B cell (primary cell): ENCODE results near the gene LAMB1. TPM values are rescaled to one million over a fixed set of nuclear protein-coding genes. Genes with fewer than 3 reads are reported as not detected.

Experiments used
- ATAC-seq: fragments of 200-7000 bp; cut with Tn5 transposase; one replicate; pipeline ENCODE4 v1.10.0; 2021; ENCODE audit warnings: low read depth, mild to moderate bottlenecking, moderate number of reproducible peaks, moderate library complexity
- CTCF ChIA-PET: fragments of 350-600 bp; sonication (Branson Sonifier 250); formaldehyde crosslinking; loops from one replicate; lab custom pipeline; 2021; ENCODE audit warnings: antibody characterized with exemption, inconsistent platforms; lab: Charles Lee
- POLR2A ChIA-PET: fragments of 350-600 bp; sonication (Branson Sonifier 250); formaldehyde crosslinking; loops from one replicate; lab custom pipeline; 2021; ENCODE audit warnings: antibody characterized with exemption; lab: Charles Lee
- DNase-seq: peaks from one replicate; pipeline ENCODE4 v3.0.0; 2013
- H2AFZ ChIP-seq: 2 replicates; pipeline ENCODE4 v1.6.1; 2012; ENCODE audit warnings: mild to moderate bottlenecking, low read depth, low read length; ENCODE audit not compliant: insufficient read depth, poor library complexity, severe bottlenecking
- H3K27ac ChIP-seq, 2 donors: 1 replicate in 1 of 2; 2 replicates in 1 of 2; pipeline ENCODE4 v1.5.1; 2012 to 2013; ENCODE audit warnings: low read length in 2 of 2, mild to moderate bottlenecking in 2 of 2, moderate library complexity in 1 of 2
- H3K27me3 ChIP-seq, 4 experiments: fragments of 200-600 bp in 1 of 4; sonication (generic) in 1 of 4; replicated peaks in 1 of 4; 1 replicate in 2 of 4; 2 replicates in 2 of 4; pipeline versions ENCODE4 v1.6.1 to v1.7.0; 2013 to 2016; ENCODE audit warnings: low read length in 3 of 4, mild to moderate bottlenecking in 2 of 4, mixed read lengths in 1 of 4, moderate library complexity in 1 of 4; ENCODE audit not compliant: insufficient read depth in 4 of 4, control insufficient read depth in 3 of 4; ENCODE audit errors: control extremely low read depth in 1 of 4
- H3K36me3 ChIP-seq, 2 experiments: replicated peaks in 1 of 2; 1 replicate in 1 of 2; 2 replicates in 1 of 2; pipeline versions ENCODE4 v1.6.1 to v1.7.1; 2013; ENCODE audit warnings: low read length in 1 of 2; ENCODE audit not compliant: insufficient read depth in 2 of 2, control insufficient read depth in 1 of 2; ENCODE audit errors: control extremely low read depth in 1 of 2, extremely low read depth in 1 of 2
- H3K4me1 ChIP-seq, 2 donors: fragments of 200-600 bp in 1 of 2; sonication (generic) in 1 of 2; 1 replicate in 1 of 2; 2 replicates in 1 of 2; pipeline versions ENCODE4 v1.5.1 to v1.6.1; 2013 to 2017; ENCODE audit warnings: low read length in 2 of 2; ENCODE audit not compliant: control insufficient read depth in 2 of 2, insufficient read depth in 2 of 2
- H3K4me2 ChIP-seq: replicated peaks from 2 replicates; pipeline ENCODE3; 2012; ENCODE audit warnings: mild to moderate bottlenecking, low read depth, low read length; ENCODE audit not compliant: poor library complexity, severe bottlenecking
- H3K4me3 ChIP-seq, 5 experiments: fragments of 200-600 bp in 1 of 5; sonication (generic) in 1 of 5; 1 replicate in 3 of 5; 2 replicates in 2 of 5; pipeline versions ENCODE4 v1.5.1 to v1.7.0; 2011 to 2016; ENCODE audit warnings: low read length in 4 of 5, mild to moderate bottlenecking in 4 of 5, low read depth in 2 of 5, control low read depth in 1 of 5, moderate library complexity in 1 of 5; ENCODE audit not compliant: insufficient read depth in 1 of 5; ENCODE audit errors: control extremely low read depth in 1 of 5, extremely low read depth in 1 of 5
- H3K79me2 ChIP-seq: fragments of 200-600 bp; sonication (generic); one replicate; pipeline ENCODE4 v1.6.0; 2016; ENCODE audit warnings: low read length; ENCODE audit not compliant: control insufficient read depth, insufficient read depth
- H3K9ac ChIP-seq: fragments of 200-600 bp; sonication (generic); 2 replicates; pipeline ENCODE4 v1.6.1; 2017; ENCODE audit warnings: mild to moderate bottlenecking, low read length, moderate library complexity
- H3K9me3 ChIP-seq, 3 donors: one replicate each; pipeline versions ENCODE4 v1.6.1 to v1.7.1; 2013; ENCODE audit warnings: low read length in 2 of 3; ENCODE audit not compliant: control insufficient read depth in 2 of 3, insufficient read depth in 1 of 3; ENCODE audit errors: control extremely low read depth in 1 of 3
- H4K20me1 ChIP-seq: 2 replicates; pipeline ENCODE4 v1.6.0; 2012; ENCODE audit warnings: mild to moderate bottlenecking, low read length; ENCODE audit not compliant: insufficient read depth, control insufficient read depth, poor library complexity, severe bottlenecking
- H3K27ac Mint-ChIP-seq: one replicate; pipeline ENCODE4 v1.8.0; 2021; ENCODE audit warnings: mixed read lengths
- H3K27me3 Mint-ChIP-seq: one replicate; pipeline ENCODE4 v1.8.0; 2021; ENCODE audit warnings: mixed read lengths
- H3K4me1 Mint-ChIP-seq: one replicate; pipeline ENCODE4 v1.8.0; 2021; ENCODE audit warnings: mixed read lengths
- H3K4me3 Mint-ChIP-seq: one replicate; pipeline ENCODE4 v1.8.0; 2021; ENCODE audit warnings: mixed read lengths
- H3K9me3 Mint-ChIP-seq: one replicate; pipeline ENCODE4 v1.8.0; 2022; ENCODE audit warnings: mixed read lengths; ENCODE audit not compliant: insufficient read depth
- EZH2 ChIP-seq: IDR thresholded peaks from 2 replicates; pipeline ENCODE4 v1.6.1; 2012; ENCODE audit warnings: borderline replicate concordance, low read depth, mild to moderate bottlenecking, moderate library complexity, low read length; ENCODE audit not compliant: insufficient read depth, poor library complexity, severe bottlenecking
- WGBS: methylation state at CpG from one replicate; pipeline ENCODE4 v1.1.5; 2013; ENCODE audit warnings: missing lambda C conversion rate; ENCODE audit not compliant: insufficient coverage; 5-methylcytosine and 5-hydroxymethylcytosine counted together
- intact Hi-C: fragments of 100-400 bp; cut with micrococcal nuclease; formaldehyde crosslinking; loops from one replicate; pipeline ENCODE4 v1.10.0; 2022
- polyA plus RNA-seq: library from polyadenylated mRNA; depleted of rRNA; stranded (reverse); fragments of >200 nt; gene quantifications from 2 replicates; pipeline ENCODE4 v1.2.3, GENCODE V29; 2012
- total RNA-seq, 2 donors: library from RNA; stranded (reverse); fragments of 120-200 nt in 1 of 2; gene quantifications; 1 replicate in 1 of 2; 2 replicates in 1 of 2; pipeline versions ENCODE4 v1.2.3 to v1.2.4, GENCODE V29; 2013 to 2022
- TF ChIP-seq, protein P1 (sequence below): fragments of 200-600 bp; IDR thresholded peaks from one replicate; pipeline ENCODE4 v1.8.0; 2022; ENCODE audit warnings: antibody characterized with exemption, mild to moderate bottlenecking

The LAMB1 gene
- total and polyA plus RNA-seq, 2 donors (not counting 1 experiment from before 2014, with no cell fraction given), result not detected

DNA sequence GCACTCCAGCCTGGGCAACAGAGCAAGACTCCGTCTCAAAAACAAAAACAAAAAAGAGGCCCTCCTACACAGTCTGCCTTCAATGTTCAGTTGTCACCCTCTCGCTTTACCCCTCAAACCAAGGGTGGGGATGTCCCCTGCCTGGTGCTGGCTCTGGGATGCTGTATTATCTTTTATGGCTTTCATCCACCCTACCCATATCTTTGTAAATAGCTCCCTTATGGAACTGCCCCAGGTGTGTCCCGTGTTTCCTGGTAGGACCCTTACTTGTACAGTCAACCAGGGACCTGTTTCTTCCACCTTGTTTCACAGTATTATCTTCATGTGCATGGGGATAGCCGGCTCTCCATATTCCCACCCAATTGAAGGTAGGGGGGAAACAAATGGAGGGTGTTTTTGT lies 15.7 kb upstream of the LAMB1 start:
- intact Hi-C loops, result no loop called here
- no peak overlapping the region for H3K4me2 ChIP-seq
- CTCF ChIA-PET, result no interaction called here
- Mint-ChIP-seq H3K4me1 (no peaks in the 10 kb centered on the region), H3K9me3 (no peaks in the 10 kb centered on the region), H3K4me3 (no peak overlapping the region), H3K27ac (no peak overlapping the region), H3K27me3 (peaks cover 36% of the 10 kb centered on the region)
- H3K36me3 ChIP-seq, result no peaks in the 10 kb centered on the region
- H3K9ac ChIP-seq, result no peak overlapping the region
- H3K27ac ChIP-seq, result no peak overlapping the region
- no peak overlapping the region for H2AFZ ChIP-seq
- H3K9me3 ChIP-seq, result no peaks in the 10 kb centered on the region
- WGBS, result no CpG with 5 or more reads among the region's 4 CpGs
- no peak for ATAC-seq
- no peak overlapping the region for H3K4me3 ChIP-seq
- no peaks in the 10 kb centered on the region for H3K4me1 ChIP-seq
- POLR2A ChIA-PET, result no interaction called here
- peaks cover 0 to 5% (median 0%) of the 10 kb centered on the region in 4 experiments for H3K27me3 ChIP-seq
- no peak for DNase-seq
- TF ChIP-seq EZH2, result no peak
- TF ChIP-seq, protein P1, sequence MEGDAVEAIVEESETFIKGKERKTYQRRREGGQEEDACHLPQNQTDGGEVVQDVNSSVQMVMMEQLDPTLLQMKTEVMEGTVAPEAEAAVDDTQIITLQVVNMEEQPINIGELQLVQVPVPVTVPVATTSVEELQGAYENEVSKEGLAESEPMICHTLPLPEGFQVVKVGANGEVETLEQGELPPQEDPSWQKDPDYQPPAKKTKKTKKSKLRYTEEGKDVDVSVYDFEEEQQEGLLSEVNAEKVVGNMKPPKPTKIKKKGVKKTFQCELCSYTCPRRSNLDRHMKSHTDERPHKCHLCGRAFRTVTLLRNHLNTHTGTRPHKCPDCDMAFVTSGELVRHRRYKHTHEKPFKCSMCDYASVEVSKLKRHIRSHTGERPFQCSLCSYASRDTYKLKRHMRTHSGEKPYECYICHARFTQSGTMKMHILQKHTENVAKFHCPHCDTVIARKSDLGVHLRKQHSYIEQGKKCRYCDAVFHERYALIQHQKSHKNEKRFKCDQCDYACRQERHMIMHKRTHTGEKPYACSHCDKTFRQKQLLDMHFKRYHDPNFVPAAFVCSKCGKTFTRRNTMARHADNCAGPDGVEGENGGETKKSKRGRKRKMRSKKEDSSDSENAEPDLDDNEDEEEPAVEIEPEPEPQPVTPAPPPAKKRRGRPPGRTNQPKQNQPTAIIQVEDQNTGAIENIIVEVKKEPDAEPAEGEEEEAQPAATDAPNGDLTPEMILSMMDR, result no peak
- H3K79me2 ChIP-seq, result no peaks in the 10 kb centered on the region
- H4K20me1 ChIP-seq, result no peaks in the 10 kb centered on the region

DNA sequence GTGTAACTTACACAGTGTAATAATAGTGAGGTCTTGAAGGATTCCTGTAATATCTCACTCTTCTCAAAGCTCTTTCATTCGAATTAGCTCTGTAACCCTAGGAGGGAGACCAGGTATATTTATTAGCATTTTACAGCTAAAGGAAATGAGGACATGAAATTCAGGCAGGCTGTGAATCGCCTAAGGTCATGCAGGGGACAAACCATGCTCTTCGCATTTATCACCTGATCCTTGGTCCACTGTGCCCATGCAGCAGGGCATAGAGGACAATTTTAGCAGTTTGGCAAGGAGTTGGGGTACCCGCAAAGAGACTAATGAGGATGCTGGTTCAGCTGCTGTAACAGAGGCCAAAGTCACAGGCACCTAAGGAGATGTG lies 14.8 kb upstream of the LAMB1 start:
- DNase-seq (no peak), ATAC-seq (no peak)
- H3K9me3 ChIP-seq, result no peaks in the 10 kb centered on the region
- H2AFZ ChIP-seq, result no peak overlapping the region
- ChIA-PET POLR2A (no interaction called here), CTCF (no interaction called here)
- H4K20me1 ChIP-seq, result no peaks in the 10 kb centered on the region
- intact Hi-C loops, result no loop called here
- Mint-ChIP-seq H3K4me3 (no peak overlapping the region), H3K4me1 (no peaks in the 10 kb centered on the region), H3K27ac (no peak overlapping the region), H3K27me3 (peaks cover 36% of the 10 kb centered on the region), H3K9me3 (no peaks in the 10 kb centered on the region)
- H3K79me2 ChIP-seq, result no peaks in the 10 kb centered on the region
- H3K4me1 ChIP-seq, result no peaks in the 10 kb centered on the region
- peaks cover 0 to 8% (median under 1%) of the 10 kb centered on the region in 4 experiments for H3K27me3 ChIP-seq
- no peak for TF ChIP-seq EZH2
- TF ChIP-seq, protein P1, result no peak
- no peak overlapping the region for H3K4me2 ChIP-seq
- no peaks in the 10 kb centered on the region for H3K36me3 ChIP-seq
- no peak overlapping the region for H3K4me3 ChIP-seq
- no peak overlapping the region for H3K9ac ChIP-seq
- WGBS, result 84% methylated on average over 3 of the region's 4 CpGs
- no peak overlapping the region for H3K27ac ChIP-seq
